Tibial artery (tissue), 4 donors: ENCODE results near the gene HNRNPF.

ENCODE experiments used
- DNase-seq, 2 donors: peaks; one replicate each; pipeline ENCODE4 v3.0.0-alpha.2; 2019
- H3K27ac ChIP-seq, 2 donors: fragments of 200-600 bp; sonication (generic) in 1 of 2; 1 replicate in 1 of 2; 2 replicates in 1 of 2; pipeline ENCODE4 v1.5.1; 2018 to 2019; ENCODE audit warnings: mild to moderate bottlenecking in 1 of 2
- H3K27me3 ChIP-seq, 2 donors: fragments of 200-600 bp; sonication (generic) in 1 of 2; one replicate each; pipeline versions ENCODE4 v1.5.1 to v1.6.0; 2016 to 2019
- H3K36me3 ChIP-seq, 3 donors: fragments of 200-600 bp; sonication (generic) in 2 of 3; one replicate each; pipeline ENCODE4 v1.5.1; 2016 to 2019; ENCODE audit warnings: mild to moderate bottlenecking in 2 of 3
- H3K4me1 ChIP-seq, 4 donors: fragments of 200-600 bp; sonication (generic) in 2 of 4; 1 replicate in 3 of 4; 2 replicates in 1 of 4; pipeline ENCODE4 v1.5.1; 2016 to 2019
- H3K4me3 ChIP-seq, 2 donors: fragments of 200-600 bp; sonication (generic) in 1 of 2; 1 replicate in 1 of 2; 2 replicates in 1 of 2; pipeline ENCODE4 v1.5.1; 2018 to 2019; ENCODE audit warnings: mild to moderate bottlenecking in 2 of 2
- H3K9me3 ChIP-seq, 3 donors: fragments of 200-600 bp; sonication (generic) in 1 of 3; one replicate each; pipeline ENCODE4 v1.5.1; 2016 to 2019
- CTCF ChIP-seq, 2 experiments: fragments of 200-600 bp in 1 of 2; fragments of 450-650 bp in 1 of 2; IDR thresholded peaks; one replicate each; pipeline ENCODE4 v1.5.1; 2017 to 2019; ENCODE audit warnings: antibody characterized with exemption in 2 of 2, mild to moderate bottlenecking in 1 of 2, moderate library complexity in 1 of 2
- intact Hi-C: fragments of 100-400 bp; cut with DNase I; formaldehyde crosslinking; loops from one replicate; pipeline ENCODE4 v1.15.0; 2023; ENCODE audit warnings: low total_unique reads

The HNRNPF gene

GRCh38 chr10:43380610-43381222, 28.3 kb downstream of the HNRNPF start:
- no peak for DNase-seq
- Histone ChIP-seq H3K27ac (no peak overlapping the region), H3K4me1 (no peaks in the 10 kb centered on the region), H3K36me3 (peaks cover 0 to 12% (median 7%) of the 10 kb centered on the region in 3 donors), H3K4me3 (no peak overlapping the region), H3K27me3 (no peaks in the 10 kb centered on the region), H3K9me3 (no peaks in the 10 kb centered on the region)
- intact Hi-C loops, result no loop called here
- TF ChIP-seq CTCF (IDR thresholded peaks at IDR 0.05), result no peak

GRCh38 chr10:43377424-43377883, 31.5 kb downstream of the HNRNPF start:
- Histone ChIP-seq H3K27me3 (no peaks in the 10 kb centered on the region), H3K9me3 (no peaks in the 10 kb centered on the region), H3K4me3 (no peak overlapping the region), H3K27ac (no peak overlapping the region), H3K4me1 (no peaks in the 10 kb centered on the region), H3K36me3 (no peaks in the 10 kb centered on the region)
- DNase-seq, result peak in 1 of 2 donors; percentile 54
- intact Hi-C loops, result no loop called here
- TF ChIP-seq CTCF (IDR thresholded peaks at IDR 0.05), result no peak

- DNase-seq, result peak in 1 of 2 donors; percentile 58
- H3K27me3 ChIP-seq, result no peaks in the 10 kb centered on the region
- TF ChIP-seq CTCF (IDR thresholded peaks at IDR 0.05), result no peak
- no peaks in the 10 kb centered on the region for H3K9me3 ChIP-seq
- H3K4me1 ChIP-seq, result no peaks in the 10 kb centered on the region
- H3K36me3 ChIP-seq, result no peaks in the 10 kb centered on the region
- H3K4me3 ChIP-seq, result no peak overlapping the region
- H3K27ac ChIP-seq, result no peak overlapping the region
- intact Hi-C loops, result no loop called here
Measured at GRCh38 chr10:43376828-43377423, 32.1 kb downstream of the HNRNPF start.

GRCh38 chr10:43376046-43376635, 32.8 kb downstream of the HNRNPF start:
- H3K9me3 ChIP-seq, result no peaks in the 10 kb centered on the region
- TF ChIP-seq CTCF (IDR thresholded peaks at IDR 0.05), result no peak
- no peaks in the 10 kb centered on the region for H3K27me3 ChIP-seq
- no peaks in the 10 kb centered on the region for H3K4me1 ChIP-seq
- no peak overlapping the region for H3K4me3 ChIP-seq
- H3K36me3 ChIP-seq, result no peaks in the 10 kb centered on the region
- DNase-seq, result peak in 1 of 2 donors; percentile 37
- H3K27ac ChIP-seq, result no peak overlapping the region
- intact Hi-C loops, result no loop called here

- no peak for DNase-seq
- TF ChIP-seq CTCF (IDR thresholded peaks at IDR 0.05), result no peak
- intact Hi-C loops, result no loop called here
Measured at GRCh38 chr10:43375401-43376020, 33.5 kb downstream of the HNRNPF start.

More at GRCh38 chr10:43375401-43376020, 33.5 kb downstream of the HNRNPF start:
- Histone ChIP-seq H3K27ac (no peak overlapping the region), H3K4me1 (no peaks in the 10 kb centered on the region), H3K4me3 (no peak overlapping the region), H3K9me3 (no peaks in the 10 kb centered on the region), H3K36me3 (no peaks in the 10 kb centered on the region), H3K27me3 (no peaks in the 10 kb centered on the region)
